Measurements from ENCODE around the gene TCF25.

Gene TCF25

DNA sequence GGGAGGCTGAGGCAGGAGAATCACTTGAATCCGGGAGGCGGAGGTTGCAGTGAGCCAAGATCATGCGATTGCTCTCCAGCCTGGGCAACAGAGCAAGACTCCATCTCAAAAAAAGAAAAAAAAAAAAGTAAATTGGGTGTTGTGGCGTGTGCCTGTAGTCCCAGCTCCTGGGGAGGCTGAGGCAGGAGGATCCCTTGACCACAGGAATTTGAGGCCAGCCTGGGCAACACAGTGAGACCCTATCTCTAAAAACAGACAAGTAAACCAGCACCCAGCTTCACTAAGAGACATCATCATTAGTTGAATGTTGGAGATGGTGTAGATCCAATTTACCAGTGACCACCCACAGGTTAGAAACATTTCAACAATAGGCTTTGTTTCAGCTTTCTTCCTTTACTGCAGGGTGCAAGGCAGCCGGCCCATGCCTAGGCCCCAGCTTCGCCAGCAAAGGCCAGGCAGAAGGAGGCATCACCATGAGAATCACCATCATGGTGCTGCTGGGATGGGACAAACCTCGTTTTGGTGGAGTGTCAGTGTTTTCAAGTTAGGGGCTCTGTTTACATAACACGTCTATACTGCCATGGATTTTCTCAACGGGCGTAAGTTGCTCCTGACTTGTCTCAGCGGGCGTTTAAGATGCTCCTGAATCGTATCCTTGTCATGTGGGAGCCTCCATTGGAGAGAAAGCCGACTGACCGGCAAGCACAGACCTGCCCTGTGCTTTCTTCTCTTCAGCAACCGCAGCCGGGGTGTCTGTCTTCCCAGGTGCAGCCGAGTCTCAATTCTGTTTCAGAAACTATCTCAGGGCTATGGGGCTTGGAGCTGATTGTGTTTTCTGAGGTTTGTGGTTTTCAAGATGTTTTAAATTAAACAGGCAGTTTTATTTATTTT lies 7.3 kb downstream of the TCF25 start:
- DNase-seq (ENCODE audit: low spot score) = no peak

DNA sequence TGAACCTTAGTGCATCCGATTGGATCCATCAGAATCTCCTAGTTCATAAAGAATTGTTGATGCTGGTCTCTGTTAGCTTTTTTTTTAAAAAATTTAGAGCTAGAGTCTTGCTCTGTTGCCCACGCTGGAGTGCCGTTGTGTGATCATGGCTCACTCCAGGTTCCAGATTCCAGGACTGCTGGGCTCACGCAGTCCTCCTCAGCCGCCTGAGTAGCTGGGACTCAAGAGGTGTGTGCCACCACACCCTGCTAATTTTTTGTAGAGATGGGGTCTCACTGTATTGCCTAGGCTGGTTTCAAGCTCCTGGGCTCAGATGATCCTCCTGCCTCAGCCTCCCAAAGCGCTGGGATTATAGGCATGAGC lies 8.0 kb downstream of the TCF25 start:
- no peak for DNase-seq (ENCODE audit: low spot score)

DNA sequence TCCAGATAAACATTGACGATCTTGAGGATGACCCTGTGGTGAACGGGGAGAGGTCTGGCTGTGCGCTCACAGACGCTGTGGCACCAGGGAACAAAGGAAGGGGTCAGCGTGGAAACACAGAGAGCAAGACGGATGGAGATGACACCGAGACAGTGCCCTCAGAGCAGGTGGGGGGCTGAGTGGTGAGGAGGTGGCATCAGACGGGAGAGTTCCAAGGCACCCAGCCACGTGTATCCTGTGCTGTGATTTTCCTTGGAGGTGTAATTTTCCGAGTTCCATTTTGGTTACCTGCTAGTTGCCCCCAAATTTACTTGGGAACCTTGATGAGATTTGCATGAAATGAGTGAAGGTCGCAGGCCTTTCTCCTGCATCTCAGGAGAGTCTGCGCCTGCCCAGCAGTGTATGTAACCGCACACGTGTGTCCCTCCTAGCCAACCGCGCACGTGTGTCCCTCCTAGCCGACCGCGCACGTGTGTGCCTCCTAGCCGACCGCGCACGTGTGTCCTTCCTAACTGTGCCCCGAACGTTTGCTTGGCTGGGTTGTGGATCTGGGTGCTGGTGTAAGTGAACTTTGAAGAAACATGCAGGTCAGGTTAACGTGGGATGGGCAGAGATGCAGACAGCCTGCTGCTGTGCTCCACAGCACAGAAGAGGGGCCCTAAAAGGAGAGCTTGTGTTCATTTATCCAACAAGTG lies 10.1 kb downstream of the TCF25 start:
- no peak for DNase-seq (ENCODE audit: low spot score)

DNA sequence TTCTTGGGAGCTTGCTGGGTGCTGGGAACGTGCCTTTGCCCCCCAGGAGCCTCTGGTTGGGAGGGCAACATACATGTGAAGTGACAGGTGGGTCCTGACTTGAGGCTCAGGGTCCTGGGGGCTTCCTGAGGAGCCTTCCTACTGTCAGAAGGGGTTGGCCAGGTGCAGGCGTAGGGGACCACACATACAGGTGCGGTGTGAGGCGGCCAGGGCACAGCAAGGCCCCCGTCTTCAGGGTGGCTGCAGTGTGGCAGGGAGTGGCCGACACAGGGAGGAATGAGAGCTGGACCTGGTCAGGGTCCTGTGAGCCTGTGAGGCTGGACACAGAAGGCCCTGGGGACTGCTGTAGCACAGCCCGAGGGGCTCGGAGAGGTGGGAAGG lies 10.6 kb downstream of the TCF25 start:
- no peak for DNase-seq (ENCODE audit: low spot score)

DNA sequence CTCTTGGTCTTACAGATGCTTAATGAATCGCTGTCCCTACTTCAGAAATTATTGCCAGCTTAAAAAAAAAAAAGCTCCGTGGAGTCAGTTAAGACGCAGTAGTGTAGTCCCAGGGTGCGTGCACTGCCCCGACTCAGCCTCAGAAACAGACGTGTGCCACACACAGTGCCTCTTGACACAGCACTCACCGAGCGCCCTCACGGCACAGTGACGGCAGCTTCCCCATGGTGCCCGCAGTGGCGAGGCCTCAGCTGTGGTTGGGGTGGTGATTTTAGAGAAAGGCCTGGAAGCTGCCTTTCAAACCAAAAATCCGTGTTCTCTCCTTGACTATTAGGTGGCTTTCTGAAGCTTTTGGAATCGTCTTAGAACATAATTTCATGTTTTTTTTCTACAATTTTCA lies 13.9 kb downstream of the TCF25 start:
- DNase-seq (ENCODE audit: low spot score) = no peak

DNA sequence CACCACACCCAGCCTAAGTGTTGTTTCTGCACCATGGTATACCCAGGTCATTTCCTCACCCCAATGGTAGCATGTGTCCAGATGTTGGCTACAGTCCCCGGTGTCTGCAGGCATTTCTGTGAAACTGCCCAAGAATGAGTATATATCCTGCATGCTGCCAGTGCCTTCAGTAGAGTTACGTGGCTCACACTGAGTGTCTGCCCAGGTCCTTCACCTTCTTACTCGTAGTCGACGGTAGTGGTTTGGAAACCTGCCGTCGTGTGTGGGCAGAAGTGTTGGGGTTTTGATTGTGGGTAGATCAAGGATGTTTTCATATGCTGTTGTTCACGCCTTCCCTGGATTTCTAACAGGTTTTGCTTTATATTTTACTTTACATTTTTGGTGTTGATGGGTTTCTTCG lies 16.8 kb downstream of the TCF25 start:
- no peak for DNase-seq (ENCODE audit: low spot score)

DNA sequence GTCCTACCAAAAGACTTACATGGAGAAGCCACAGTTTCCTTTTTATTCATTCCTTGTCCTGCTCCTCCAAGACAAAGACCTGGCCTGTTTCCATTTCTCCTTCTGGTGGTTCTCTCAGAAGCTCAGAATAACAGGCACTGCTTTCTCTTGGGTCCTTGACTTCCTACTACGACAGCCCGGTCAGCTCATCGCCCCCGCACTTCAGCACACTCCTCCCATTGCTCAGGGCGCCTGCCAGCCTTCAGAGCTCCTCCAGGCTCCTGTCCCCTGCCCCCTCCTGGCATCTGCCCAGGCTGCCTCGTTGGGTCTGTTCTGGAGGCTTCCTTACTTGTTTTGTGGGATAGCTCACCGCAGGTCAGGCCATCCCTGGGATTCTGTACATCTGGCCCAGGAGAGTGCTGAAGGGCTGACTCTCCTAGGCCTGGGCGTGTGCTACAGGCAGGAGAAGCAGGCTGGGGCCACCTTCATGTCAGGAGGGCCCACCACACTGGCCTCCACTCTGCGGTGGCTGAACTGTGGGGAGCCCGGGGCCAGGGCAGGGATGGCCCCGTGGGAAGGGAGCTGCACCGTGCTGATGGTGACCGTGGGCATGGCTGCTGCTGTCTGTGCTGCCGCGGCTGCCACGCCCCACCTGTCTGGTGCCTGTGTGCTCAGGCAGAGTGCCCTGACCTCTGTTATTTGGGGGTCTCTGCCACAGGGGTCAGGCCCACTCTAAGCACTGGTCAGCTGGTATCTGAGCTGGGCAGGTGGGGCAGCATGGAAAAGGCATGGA lies 17.7 kb downstream of the TCF25 start:
- DNase-seq (ENCODE audit: low spot score) = no peak

DNA sequence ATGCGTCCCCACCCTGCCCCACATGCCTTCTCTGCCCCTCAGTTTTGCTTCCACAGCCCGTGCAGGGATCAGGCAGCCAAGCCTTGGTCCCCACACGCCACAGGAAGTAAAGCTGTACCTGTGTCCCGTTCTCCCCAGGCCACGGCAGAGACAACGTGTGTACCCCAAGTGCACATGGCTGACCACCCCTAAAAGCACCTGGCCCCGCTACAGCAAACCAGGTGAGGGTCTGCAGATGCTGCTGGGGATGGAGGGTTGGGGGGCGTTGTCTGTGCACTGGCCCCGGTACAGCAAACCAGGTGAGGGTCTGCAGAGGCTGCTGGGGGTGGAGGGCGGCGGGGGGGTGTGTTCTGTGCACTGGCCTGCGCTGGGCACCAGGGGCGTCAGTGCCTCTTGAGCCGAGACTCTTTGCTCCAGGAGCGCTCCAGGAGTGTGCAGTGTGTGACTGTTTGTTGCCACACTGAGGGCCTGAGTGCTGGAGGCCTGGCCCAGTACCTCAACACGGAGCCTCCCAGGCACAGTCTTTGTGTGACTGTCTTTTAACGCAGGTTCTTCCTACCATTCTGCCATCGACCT lies 18.8 kb downstream of the TCF25 start:
- DNase-seq (ENCODE audit: low spot score) = no peak

DNA sequence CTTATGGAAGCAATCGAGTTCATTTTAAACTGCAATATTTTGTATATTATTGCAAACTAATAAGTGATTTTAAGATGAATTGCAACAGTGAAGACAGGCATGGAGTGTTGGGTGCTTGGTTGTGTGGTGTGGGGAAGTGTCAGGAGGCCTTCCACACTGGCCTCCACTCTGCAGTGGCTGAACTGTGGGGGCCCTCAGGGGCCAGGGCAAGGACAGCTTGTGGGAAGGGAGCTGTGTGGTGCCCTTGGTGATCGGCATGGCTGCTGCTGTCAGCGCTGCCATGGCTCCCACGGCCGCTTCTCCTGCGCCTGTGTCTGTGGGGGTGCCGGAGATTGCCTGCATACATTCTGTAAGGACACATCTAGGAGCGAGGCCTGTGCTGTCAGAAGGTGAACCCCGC lies 19.2 kb downstream of the TCF25 start:
- DNase-seq (ENCODE audit: low spot score) = no peak

DNA sequence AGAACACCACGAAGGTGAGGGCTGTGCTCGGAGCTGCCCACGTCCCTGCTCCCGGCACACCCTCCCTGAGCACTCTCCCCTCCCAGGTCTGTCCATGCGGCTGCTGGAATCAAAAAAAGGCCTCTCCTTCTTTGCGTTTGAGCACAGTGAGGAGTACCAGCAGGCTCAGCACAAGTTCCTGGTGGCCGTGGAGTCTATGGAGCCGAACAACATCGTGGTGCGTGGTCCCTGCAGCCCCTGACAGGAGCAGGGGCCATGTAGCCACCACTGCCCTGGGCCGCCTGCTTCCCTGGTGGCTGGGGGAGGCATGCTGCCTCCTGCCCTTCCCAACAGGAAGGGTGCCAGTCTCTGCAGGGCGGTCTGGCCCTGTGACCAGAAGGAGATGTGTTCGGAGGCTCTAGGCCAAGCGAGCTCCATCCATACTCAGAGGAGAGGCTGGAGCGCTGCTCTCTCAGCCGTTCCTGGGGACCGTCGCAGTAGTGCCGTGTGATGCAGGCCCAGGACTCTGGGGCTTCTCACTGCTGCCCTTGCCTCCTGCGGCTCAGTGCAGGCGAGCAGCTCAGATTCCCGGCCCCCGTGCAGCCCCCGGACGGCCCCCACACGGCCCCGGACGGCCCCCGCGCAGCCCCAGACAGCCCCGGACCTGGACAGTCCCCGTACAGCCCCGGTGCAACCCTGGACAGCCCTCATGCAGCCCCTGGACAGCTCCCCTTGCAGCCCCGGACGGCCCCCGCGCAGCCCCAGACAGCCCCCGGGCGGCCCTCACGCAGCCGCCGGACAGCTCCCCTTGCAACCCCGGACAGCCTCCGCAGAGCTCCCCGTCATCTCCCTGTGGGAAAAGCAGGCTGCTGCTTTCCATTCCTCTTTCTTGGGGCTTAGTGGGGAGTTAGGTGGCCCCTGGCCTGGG lies 20.5 kb downstream of the TCF25 start:
- no peak for DNase-seq (ENCODE audit: low spot score)

DNA sequence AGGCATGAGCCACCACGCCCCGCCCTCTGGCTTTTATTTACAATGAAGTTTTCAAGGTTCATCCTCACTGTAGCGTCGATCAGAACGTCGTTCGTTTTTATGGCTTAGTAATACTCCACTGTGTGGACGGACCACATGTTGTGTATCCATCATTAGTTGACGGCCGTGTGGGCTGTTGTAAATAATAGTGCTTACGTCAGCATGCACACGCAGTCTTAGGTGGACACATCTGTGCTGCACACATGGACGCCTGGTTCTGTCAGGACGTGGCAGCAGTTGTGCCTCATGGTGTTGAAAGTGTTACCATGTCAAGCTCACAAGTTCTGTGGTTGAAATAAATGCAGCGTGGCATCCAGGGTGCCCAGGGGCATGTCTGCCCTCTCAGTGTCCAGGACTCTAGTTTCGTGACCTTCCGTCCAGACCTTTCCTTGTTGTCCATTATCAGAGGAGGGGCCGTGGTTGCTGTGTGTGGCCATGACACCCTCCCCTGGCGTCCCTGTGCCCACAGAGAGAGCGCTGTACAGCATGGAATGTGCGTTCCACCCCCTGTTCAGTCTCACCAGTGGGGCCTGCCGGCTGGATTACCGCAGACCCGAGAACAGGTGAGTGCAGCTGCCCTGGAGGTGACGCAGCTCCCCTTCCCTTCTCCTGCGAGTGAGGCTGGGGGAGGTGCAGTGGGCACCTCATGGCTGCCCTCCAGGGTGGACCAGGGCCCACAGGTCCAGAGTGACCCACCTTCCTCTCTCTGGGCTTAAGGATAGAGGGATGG lies 22.3 kb downstream of the TCF25 start:
- no peak for DNase-seq (ENCODE audit: low spot score)

DNA sequence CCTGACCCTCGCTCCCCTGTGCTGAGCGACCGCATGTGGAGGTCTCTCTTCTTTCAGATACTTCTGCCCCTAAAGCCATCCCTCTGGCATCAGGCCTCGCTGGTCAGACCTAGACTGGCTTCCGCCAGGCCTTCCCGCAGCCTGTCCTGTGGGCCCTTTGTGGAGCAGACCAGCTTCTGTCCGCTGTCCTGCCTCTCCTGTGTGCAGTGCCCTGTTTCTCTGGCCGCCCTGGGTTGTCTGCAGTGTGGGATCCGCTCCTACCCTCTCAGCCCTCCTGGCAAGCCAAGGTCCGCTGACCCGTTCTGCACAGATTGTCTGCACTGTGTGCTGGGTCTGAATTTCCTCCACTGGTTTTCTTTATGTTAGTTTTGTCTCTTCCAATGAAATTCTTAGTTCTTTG lies 23.8 kb downstream of the TCF25 start:
- DNase-seq (ENCODE audit: low spot score) = no peak

DNA sequence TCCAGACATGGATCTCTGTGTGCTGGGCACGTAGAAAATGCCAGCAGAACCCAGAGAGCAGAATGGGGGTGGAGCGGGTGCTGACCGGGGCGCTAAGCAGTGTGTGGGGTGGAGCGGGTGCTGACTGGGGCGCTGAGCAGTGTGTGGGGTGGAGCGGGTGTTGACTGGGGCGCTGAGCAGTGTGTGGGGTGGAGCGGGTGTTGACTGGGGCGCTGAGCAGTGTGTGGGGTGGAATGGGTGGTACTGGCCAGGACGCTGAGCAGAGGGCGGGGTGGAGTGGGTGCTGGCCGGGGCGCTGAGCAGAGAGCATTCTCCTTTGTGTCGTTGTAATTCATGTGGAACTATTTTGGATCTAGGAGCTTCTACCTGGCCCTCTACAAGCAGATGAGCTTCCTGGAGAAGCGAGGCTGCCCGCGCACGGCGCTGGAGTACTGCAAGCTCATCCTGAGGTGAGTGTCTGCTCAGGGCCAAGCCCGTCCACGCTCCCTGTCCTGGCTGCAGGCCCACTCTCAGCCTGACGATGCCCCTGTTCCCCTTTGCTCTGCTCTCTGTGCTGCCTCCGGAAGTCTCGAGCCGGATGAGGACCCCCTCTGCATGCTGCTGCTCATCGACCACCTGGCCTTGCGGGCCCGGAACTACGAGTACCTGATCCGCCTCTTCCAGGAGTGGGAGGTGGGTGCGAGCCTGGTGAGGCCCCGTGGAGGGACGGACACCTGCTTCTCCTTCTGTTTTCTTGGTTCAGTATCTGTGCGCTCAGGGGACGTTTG lies 25.0 kb downstream of the TCF25 start:
- DNase-seq (ENCODE audit: low spot score) = no peak

DNA sequence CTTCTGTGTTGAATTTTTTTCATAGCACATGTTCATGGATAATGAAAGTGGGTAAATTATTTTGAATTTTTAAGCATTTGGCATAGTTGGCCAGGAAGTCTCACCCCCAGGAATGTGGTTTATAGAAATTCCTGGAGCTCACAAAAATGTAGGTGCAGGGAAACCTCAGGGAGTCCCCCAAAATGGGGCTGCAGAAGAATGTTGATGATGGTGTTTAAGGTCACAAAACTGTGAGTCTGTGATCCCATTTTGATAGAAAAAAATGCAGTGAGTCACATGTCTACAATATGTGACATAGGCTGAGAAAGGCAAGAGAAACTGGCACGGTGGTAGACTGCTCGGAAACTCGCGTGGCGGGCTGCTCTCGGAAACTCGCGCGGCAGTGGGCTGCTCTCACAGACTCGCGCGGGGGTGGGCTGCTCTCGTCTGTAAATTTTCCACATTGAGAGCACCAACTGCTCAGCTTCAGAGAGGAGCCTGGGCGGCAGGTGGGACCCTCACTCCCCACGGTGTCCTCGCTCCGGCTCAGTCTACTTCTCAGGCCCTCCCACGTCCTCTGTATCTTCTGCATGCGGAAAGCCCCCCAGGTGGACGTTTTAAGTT lies 26.6 kb downstream of the TCF25 start:
- DNase-seq (ENCODE audit: low spot score) = no peak

DNA sequence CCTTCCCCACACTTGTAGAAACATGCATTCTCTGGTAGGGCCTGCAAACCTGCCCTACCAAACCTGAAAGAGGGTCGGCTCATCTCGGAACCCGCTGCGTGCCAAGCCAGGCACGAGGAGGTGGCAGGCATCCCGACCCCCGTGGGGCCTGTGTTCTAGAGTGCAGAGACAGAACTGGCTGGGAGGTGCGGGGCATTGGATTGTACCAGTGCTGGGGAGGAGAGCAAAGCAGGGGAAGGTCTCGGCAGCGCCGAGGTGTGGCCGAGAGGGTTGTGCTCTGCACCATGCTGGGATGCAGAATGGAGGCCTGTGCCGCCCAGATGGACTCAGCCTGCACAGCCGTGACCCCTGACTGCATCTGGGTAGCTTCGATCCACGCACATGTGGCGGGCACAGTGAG lies 27.5 kb downstream of the TCF25 start:
- no peak for DNase-seq (ENCODE audit: low spot score)

DNA sequence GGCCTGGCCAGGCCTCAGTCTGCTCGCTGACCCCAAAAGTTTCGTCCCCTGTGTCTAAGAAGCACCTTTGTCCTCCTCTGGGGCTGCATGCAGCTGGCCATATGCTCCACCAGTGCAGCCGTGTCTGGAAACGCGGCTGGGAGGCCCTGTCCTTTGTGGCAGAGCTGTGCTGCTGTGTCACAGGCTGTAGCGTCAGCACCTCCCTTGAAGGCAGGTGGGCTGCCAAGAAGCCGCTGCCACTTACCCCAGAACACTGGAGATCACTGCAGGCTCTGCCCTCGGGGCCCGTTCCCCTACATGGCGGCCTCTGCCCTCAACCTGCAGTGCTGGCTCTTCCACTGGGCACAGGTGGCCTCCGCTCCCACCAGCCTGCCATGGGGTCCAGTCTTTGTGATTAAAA lies 29.6 kb downstream of the TCF25 start:
- DNase-seq (ENCODE audit: low spot score) = no peak

DNA sequence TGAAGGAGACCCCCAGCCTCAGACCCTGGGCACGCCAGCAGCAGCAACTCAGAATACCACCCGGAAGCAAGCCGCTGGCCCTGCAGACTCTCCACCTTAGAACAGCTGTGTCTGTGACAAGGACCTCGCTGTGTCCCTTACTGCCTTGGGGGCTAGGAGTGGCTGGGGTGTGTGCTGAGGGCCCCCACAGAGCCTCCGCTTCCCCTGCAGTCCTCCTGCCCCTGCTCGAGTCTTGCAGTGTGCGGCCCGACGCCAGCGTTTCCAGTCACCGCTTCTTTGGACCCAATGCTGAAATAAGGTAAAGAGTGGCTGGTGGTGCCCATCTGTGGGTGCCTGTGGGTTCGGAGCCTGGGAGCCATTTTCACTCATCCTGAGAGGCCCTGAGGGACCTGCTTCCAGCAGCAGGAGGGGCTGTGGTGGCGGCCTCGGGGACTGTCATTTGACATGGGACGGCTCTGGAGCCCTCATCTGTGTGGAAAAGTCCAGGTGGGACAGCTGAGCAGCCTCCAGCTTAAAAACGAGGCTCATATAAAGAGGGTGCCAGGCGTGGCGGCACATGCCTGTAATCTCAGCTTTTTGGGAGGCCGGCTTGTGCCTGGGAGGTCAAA lies 30.6 kb downstream of the TCF25 start:
- no peak for DNase-seq (ENCODE audit: low spot score)

DNA sequence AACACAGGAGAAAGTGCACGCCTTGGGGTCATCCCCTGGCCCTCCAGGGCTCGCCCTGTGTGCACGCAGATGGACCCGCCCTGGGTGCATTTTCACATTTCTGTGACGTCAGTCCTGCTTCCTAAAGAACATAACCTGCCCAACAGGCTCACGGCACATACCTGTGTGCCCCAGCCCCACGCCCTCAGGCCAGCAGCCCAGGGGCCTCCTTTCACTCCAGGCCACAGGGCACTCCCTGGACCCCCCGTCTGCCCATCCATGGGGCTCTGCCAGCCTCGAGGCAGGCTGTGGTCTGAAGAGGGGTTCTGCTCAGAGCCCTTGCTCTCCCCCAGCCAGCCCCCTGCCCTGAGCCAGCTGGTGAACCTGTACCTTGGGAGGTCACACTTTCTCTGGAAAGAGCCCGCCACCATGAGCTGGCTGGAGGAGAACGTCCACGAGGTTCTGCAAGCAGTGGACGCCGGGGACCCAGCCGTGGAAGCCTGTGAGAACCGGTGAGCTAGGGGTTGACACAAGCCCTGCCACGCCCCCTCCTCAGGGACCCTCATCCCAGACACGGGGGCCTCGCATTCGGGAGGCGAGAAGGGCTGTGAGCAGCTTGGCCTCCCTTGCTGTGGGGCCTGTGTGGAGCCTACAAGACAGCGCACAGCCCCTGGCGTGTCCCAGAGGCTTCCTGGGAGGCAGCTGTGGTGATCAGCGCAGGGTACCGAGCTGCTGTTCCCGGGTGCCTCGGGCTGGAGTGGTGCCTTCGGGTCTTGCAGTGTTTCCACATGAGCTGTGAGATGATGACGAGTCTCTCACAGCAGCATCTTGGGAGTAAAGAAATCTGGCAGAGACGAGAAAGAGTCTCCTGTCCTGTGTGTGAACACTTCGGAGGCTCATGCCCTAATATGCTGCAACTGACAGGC lies 31.5 kb downstream of the TCF25 start:
- DNase-seq (ENCODE audit: low spot score) = no peak

All from AG20443 (cell line).